ENCODE measurements around the gene SPSB1. TPM values are rescaled to one million over a fixed set of nuclear protein-coding genes. Genes with fewer than 3 reads are reported as not detected.

SPSB1 gene
- total RNA-seq, 4 donors from 2014 or later, result 69.3 to 168 (median 94.1) TPM

GRCh38 chr1:9289711-9290485 lies 2.8 kb upstream of the SPSB1 start:
- H3K4me1 ChIP-seq, result peaks cover 0 to 6% (median 1%) of the 10 kb centered on the region in 4 donors
- no peaks in the 10 kb centered on the region for H3K27me3 ChIP-seq
- H3K36me3 ChIP-seq, result no peaks in the 10 kb centered on the region
- peaks cover 0 to 15% (median 0%) of the 10 kb centered on the region in 4 donors for H3K9me3 ChIP-seq
- peak in 1 of 3 donors; percentile 70 for DNase-seq
- no peak overlapping the region for H3K4me3 ChIP-seq
- peak overlapping the region; percentile 27 to 84 (median 50) for H3K27ac ChIP-seq
- TF ChIP-seq POLR2A (IDR thresholded peaks at IDR 0.05) (no peak), CTCF (IDR thresholded peaks at IDR 0.05) (no peak)

GRCh38 chr1:9291914-9292360 lies 757 bp upstream of the SPSB1 start:
- Histone ChIP-seq H3K36me3 (no peaks in the 10 kb centered on the region), H3K9me3 (peaks cover 0 to 15% (median 0%) of the 10 kb centered on the region in 4 donors), H3K4me3 (peak overlapping the region; percentile 95 to 96 (median 96)), H3K27me3 (no peaks in the 10 kb centered on the region), H3K27ac (peak overlapping the region; percentile 84 to 99 (median 96)), H3K4me1 (peaks cover 0 to 23% (median 7%) of the 10 kb centered on the region in 4 donors)
- TF ChIP-seq POLR2A (IDR thresholded peaks at IDR 0.05) (peak in 1 of 2 donors; percentile 11), CTCF (IDR thresholded peaks at IDR 0.05) (peak in 1 of 6 experiments; percentile 1)
- DNase-seq, result peak in 2 of 3 donors; percentile 86 to 88

- Histone ChIP-seq H3K36me3 (no peaks in the 10 kb centered on the region), H3K27ac (peak overlapping the region; percentile 84 to 99 (median 96)), H3K27me3 (no peaks in the 10 kb centered on the region), H3K4me1 (peaks cover 0 to 34% (median 7%) of the 10 kb centered on the region in 4 donors), H3K9me3 (peaks cover 0 to 8% (median 0%) of the 10 kb centered on the region in 4 donors), H3K4me3 (peak overlapping the region; percentile 95 to 96 (median 96))
- no peak for DNase-seq
- TF ChIP-seq CTCF (IDR thresholded peaks at IDR 0.05) (no peak), POLR2A (IDR thresholded peaks at IDR 0.05) (no peak)
These were observed 493 bp downstream of the SPSB1 start for GRCh38 chr1:9293241-9293532.

- H3K4me1 ChIP-seq, result peaks cover 0 to 37% (median 7%) of the 10 kb centered on the region in 4 donors
- TF ChIP-seq POLR2A (IDR thresholded peaks at IDR 0.05), result no peak
- H3K27me3 ChIP-seq, result no peaks in the 10 kb centered on the region
- peak; percentile 30 to 75 (median 55) for DNase-seq
- H3K9me3 ChIP-seq, result peaks cover 0 to 2% (median 0%) of the 10 kb centered on the region in 4 donors
- peak overlapping the region; percentile 84 to 99 (median 96) for H3K27ac ChIP-seq
- no peaks in the 10 kb centered on the region for H3K36me3 ChIP-seq
- H3K4me3 ChIP-seq, result peak overlapping the region; percentile 95 to 96 (median 96)
These were observed 1.1 kb downstream of the SPSB1 start for GRCh38 chr1:9293533-9294404.

- Histone ChIP-seq H3K9me3 (no peaks in the 10 kb centered on the region), H3K4me3 (peak overlapping the region; percentile 95 to 96 (median 96)), H3K36me3 (no peaks in the 10 kb centered on the region), H3K4me1 (peaks cover 0 to 37% (median 7%) of the 10 kb centered on the region in 4 donors), H3K27ac (peak overlapping the region; percentile 47 to 99 (median 96)), H3K27me3 (no peaks in the 10 kb centered on the region)
- no peak for DNase-seq
- TF ChIP-seq CTCF (IDR thresholded peaks at IDR 0.05) (peak in 1 of 6 experiments; percentile 13), POLR2A (IDR thresholded peaks at IDR 0.05) (no peak)
These were observed 1.7 kb downstream of the SPSB1 start for GRCh38 chr1:9294405-9294773.

Measured in Peyer's patch (tissue), 4 donors.